Measurements from ENCODE around the gene GPC4.
"Not testable (repeated sequence)": the region's sequence is repeated elsewhere in the genome, so short reads cannot be mapped to it uniquely, and the experiment has no call there.

GPC4 gene

DNA sequence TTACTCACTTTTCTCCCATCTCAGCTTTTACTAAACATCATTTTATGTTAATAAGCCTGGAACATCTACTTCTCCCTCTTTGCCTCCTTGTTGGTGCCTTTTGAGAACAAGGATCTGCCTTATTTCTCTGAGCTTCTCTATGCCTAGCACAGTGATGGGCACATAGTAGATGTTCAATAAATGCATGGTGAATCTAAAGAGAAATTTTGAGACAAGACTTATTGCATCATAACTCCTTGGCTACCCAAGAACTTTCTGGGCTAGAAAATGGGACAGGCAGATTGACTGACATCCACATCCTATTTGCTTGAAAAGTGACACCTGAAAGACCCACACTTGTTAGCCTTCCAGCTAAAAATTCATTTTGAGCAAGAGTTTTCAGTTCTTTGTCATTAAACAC is 109.9 kb downstream of the GPC4 start:
- DNase-seq (ENCODE audit: low spot score): no peak

DNA sequence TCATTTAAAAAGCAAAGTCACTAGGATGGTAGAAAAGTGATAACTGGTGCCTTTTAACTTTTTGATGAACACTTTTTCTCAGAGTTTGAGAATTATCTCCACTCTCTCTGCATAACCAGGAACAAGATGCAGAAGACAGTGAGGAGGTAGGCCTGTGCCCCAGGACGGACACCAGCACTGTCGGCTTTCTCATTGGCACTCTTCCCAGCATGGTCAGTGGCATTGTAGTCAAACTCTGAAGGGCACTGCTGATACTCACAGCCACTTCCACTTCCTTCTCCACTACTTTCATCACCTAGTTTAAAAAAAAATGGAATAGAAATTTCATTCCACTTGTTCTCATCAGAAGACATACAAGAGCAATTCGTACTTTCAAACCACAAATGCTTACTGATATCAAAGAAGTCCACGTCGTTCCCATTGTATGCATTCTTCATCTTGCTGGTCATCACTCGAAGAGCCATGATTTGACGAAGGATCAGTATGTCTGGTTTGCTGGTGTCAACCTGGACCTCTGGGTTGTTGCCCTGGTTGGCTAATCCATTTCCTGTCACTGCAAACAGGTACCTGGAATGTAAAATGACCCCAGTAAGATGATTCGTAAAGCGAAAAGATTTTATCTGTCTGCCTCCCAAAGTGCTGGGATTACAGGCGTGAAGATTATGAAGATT is 112.4 kb downstream of the GPC4 start:
- DNase-seq (ENCODE audit: low spot score): no peak

DNA sequence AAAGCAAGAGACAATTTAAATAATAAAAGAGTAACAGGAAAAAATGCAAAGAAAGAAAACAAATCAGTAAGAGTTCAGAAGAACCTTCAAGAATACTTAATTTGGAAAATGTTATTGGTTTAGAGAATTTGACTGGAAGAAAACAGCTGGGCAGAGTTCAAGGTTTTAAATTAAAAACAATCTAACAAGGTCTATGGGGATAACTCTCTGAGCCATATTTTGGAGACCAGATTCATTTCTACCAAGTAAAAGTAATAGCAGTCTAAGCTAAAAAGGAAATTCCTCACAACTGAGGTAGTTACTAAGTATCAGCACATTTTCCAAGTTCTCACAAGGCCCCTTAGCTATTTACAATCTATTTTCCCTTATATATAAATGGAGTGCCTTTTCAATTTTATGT is 114.7 kb downstream of the GPC4 start:
- no peak for DNase-seq (ENCODE audit: low spot score)

DNA sequence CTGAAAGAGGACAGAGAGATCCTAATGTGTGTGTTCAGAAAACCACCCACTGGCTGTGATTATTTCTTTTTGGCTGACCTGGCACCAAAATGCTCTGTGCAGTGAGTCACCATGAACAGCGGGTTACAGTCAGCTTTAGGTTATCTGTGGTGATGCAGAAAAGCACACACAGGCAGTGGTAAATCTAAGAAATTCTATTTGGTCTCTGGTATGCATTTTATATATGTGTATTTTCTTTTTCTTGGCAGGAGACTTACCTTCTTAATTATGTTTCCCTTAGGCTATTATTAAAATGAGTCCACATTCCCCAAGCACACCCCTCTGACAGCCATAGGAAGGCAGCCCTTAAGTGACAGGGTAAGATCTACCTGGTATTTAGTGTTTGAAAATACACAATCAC is 118.0 kb downstream of the GPC4 start:
- DNase-seq (ENCODE audit: low spot score): peak; percentile 3

DNA sequence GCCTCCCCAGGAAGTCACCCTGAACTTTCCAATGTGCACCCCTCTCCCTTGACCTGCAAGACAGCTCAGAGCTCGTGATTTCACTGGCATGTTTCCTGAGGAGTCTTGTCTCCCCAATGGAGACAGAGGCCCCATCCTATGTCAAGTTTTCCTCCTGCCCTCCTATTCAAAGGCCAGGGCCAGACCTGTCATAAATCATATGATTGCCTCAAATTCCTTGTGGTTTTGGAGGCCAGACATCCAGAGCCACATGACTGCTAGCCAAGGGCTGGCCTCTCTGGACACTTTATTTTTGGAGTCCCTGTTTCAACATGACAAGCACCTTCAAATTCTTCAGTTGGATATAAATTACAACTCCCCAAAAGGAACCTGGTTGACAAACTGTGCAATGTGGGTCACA is 121.2 kb downstream of the GPC4 start:
- DNase-seq (ENCODE audit: low spot score): no peak

DNA sequence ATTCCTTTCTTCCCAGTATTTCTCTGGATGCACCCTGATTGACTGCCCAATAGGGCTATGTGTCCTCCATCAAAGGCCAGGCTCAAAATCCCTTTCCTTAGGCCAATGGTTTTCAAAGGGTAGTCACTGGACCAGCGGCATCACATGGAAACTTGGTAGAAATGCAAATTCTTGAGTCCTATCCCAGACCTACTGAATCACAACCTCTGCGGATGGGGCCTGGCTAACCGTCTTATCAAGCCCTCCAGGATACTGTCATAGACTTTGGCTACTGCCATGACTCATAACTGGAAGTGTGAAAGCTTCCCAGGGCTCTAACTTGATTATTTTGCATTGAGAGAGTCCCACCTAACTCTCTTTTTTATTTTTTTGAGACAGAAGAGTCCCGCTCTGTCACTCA is 125.2 kb downstream of the GPC4 start:
- no peak for DNase-seq (ENCODE audit: low spot score)

DNA sequence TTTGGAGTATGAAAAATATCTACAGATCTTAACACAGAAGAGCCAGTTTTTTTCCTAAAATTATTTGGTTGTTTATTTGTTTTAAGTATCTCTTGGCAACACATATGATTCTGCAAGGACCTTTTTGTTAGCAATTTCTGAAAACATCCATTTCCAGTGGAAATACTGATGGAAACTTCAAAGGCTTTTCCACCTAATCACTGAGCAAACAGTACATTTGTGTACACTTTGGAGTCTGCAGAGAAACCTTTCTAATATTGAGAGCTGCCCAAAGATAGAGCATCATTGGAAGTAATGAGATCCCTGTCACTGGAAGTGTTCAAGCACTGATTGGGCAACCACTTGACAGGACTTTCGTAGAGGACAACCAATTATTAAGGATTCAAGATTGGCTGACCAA is 127.4 kb downstream of the GPC4 start:
- DNase-seq (ENCODE audit: low spot score): no peak

DNA sequence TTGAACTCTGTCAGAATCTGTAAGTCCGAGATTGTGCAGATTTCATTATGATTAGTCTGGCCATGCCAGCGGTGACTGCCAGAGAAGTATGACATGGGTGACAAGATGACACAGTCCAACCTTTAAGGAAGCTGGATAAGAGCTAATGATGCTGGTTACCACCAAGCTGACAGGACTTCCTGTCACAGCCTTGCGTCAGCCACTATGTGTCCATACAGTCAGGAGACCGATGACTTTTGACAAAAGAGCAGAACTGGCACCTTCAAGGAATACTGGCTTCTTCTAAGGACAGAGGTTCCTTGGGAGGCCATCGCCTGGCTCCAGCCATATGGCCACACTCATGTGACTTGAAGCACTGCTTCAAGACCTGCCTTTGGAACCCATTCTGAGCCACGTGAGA is 129.9 kb downstream of the GPC4 start:
- no peak for DNase-seq (ENCODE audit: low spot score)

DNA sequence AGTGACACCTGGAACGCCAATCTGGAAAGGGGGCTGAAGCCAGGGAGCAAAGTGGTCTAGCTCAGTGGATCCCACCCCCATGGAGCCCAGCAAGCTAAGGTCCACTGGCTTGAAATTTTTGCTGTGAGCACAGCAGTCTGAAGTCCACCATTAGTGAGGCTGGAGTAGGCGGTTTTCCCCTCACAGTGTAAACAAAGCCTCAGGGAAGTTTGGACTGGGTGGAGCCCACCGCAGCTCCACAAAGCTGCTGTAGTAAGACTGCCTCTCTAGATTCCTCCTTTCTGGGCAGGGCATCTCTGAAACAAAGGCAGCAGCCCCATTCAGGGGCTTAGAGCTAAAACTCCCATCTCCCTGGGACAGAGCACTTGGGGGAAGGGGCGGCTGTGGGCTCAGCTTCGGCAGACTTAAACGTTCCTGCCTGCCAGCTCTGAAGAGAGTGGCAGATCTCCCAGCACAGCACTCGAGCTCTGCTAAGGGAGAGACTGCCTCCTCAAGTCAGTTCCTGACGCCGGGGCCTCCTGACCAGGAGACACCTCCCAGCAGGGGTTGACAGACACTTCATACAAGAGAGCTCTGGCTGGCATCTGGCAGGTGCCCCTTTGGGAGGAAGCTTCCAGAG is 136.1 kb downstream of the GPC4 start:
- not testable (repeated sequence) for DNase-seq (ENCODE audit: low spot score)

DNA sequence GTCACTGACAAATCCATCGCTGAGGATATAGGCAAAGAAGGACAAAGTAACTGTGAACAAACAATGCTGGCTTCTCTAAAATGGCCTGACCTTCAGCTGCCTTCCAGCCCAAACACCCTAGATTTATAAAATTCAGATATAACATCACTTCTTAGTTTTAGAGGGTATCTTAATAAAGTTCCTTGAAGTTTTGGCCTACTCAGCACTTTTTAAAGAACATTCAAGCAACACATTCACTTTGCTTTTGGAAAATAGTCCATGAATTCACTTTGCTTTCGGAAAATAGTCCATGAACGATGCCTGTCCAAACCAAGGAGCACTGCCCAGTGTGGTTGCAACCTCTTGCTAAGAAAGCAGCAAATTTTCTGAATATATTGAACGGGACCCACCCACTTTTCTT is 142.1 kb downstream of the GPC4 start:
- no peak for DNase-seq (ENCODE audit: low spot score)

DNA sequence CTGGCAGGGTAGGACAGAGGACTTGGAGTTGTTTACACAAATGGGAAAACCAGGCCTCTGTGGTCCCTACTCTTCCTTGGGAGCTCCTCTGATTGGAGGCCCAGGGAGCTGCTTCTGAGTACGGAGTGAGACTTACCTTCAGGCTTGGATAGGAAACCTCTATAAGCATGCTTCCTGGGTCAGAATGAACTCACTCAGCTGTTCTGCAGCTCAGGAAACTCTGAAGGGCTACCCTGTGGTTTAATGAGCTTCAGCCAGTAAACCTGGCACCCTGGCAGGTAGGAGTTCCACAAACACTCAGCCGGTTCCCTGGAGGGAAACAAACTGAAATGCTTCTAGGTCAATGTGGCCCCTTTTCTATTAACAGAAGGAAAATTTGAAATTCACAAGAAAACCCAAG is 146.1 kb downstream of the GPC4 start:
- no peak for DNase-seq (ENCODE audit: low spot score)

DNA sequence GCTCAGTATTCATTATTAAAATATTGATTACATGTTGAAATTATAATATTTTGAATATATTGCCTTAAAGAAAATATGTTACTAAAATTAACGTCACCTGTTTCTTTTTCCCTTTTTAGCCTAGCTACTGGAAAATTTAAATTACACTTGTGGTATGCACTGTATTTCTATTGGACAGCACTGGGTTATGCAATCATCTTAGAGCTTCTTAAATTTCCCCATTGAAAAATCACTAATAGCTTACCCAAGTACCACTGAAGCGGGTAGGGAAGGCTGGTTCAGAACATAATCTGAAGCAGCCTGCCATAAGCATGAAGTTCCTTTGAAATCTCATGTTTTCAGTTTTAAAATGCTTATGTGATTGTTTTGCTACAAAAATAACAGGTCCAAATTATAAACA is 147.7 kb downstream of the GPC4 start:
- no peak for DNase-seq (ENCODE audit: low spot score)

DNA sequence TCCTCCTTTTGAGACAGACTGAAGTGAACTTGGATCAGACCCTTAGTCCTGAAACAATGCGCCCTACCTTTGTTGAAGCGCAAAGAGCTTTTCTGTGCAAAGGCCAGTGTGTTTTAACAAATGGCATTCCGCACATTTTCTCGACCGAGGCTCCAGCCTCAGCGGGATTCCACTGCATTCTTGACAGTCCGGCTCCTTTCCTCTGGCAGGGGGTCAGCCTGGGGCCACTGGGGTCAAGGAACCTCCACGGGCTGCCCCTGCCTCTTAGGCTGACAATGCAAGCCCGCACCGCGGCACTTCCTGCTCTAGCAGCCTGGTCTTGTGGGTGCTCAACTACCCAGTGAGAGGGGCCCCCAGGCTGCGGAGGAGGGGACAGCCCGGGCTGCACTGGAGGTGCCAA is 150.0 kb downstream of the GPC4 start:
- DNase-seq (ENCODE audit: low spot score): no peak

DNA sequence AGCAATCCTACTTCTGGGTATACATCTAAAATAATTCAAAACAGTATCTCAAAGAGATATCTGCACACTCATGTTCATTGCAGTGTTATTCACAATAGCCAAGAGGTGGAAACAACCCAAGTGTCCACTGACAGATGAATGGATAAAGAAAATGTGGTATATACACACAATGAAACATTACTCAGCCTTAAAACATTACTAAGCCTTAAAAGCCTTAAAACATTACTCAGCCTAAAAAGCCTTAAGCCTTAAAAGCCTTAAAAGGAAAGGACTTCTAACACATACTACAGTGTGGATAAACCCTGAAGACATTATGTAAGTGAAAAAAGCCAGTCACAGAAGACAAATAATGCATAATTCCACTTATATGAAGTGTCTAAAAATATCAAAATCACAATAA is 156.8 kb downstream of the GPC4 start:
- DNase-seq (ENCODE audit: low spot score): no peak

DNA sequence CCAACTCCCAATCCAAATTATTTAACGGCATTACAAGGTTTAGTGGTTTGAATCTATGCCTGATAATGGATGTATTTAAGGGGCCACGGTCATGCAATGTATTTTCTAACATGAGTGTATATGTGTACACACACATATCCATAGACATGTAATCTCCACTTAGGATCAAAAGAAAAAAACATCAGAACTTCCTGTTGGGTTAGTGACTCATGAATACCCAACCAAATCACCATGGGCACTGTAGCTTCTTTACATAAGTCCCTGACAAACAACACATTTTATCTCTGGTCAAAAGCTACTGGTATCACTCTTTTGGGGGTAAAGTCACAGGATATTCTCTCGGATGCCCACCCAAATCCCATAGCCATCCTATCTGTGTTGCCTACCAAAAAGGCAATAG is 160.6 kb downstream of the GPC4 start:
- DNase-seq (ENCODE audit: low spot score): no peak

DNA sequence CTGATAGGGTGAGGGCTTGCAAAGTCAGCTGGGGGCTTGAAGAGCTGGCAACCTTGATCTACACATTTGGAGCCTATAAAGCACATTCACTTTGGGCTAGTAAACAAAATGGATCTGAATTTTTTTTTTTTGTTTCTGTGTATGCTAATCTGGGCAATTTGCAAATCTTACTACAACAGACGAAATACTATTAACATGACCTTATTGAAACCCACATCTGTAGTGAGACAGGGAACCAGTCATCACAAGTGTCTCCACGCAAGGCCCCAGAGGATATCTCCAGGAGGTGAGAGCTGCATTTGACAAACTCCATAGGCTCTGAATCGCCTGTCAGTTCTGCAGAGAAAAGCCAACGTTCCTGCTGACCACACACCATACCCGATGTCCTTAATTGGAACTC is 164.1 kb downstream of the GPC4 start:
- no peak for DNase-seq (ENCODE audit: low spot score)

DNA sequence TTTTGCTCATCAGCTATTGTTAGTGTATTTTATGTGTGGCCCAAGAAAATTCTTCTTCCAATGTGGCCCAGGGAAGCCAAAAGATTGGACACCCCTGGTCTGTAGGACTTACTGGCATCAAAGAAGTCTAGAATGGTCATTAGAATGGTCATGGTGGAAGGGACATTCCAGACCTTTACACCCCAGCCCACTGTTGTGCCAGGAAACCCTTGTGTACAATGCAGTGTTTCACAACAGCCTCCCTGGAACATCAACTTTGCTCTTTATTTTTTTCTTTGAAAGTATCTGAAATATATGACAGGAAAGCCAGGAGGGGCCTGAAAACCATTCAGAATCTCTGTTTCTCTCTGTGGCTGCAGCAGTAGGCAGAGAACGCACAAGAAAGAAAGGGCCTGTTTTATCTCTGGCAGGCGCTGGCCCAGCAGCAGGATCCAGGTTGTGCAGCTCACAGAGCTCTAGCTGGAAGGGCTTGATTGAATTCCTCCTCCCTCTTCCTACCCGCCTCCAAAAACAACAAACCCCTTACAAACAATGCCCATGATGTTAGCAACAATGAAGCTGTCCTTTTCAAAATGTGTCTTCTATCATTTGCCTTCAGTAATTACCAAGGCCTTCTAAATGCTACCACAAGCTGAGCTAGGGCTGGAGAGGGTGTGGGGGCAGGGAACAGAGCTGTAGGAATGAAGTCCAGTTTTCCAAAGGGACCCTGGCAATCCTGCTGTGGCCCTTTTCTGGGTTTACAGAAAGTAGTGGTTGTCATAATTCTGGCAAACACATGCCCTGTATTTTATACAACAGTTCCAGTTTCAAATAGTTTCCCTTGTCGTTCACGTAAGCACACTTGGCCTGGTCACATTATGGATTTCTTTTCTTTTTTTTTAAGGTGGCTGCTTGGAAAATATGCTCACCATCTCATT is 164.8 kb downstream of the GPC4 start:
- no peak for DNase-seq (ENCODE audit: low spot score)

Measured in Ammon's horn (tissue), 1 donor.